ENCODE measurements around the gene EHBP1L1.

Gene EHBP1L1

DNA sequence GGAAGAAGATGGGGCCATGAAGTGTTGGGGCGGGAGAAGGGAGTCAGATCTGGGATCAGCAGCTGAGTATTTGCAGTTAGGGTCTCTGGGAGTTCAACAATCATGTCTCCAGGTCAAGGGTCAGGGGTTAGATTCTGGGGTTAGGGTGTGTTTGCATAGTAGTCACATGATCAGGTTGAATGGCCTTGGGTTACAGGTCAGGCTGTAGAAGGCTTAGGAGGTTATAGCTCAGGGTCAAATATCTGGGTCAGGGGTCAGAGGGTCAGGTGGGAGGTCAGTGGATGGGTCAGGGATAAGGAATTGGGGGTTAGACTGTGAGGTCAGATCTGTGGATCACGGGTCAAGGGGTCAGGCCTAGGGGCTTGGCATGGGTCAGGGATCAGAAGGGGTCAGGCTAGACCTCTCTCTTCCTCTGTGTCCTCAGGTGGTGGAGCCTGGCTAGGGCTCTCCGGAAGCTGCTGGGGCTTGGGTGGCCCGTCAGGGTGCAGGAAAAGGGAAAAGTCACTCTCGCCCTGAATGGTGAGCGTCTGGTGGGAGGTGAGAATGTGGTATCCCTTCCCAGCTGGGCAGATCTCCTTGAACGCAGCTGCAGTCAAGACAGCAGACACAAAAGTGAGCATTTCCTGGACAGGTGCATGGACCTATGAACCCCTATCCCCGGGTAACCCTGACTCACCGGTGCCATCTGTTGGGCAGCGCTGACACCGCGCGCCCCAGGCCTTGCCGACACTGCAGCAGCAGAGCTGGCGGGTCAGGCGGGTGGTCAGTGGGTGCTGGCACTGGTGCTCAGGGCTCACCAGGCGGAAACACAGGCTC, 24.1 kb upstream of the EHBP1L1 start:
- POLR2A ChIA-PET (ENCODE audit: low non-redundant PET), result no interaction called here
- TF ChIP-seq, protein P1, sequence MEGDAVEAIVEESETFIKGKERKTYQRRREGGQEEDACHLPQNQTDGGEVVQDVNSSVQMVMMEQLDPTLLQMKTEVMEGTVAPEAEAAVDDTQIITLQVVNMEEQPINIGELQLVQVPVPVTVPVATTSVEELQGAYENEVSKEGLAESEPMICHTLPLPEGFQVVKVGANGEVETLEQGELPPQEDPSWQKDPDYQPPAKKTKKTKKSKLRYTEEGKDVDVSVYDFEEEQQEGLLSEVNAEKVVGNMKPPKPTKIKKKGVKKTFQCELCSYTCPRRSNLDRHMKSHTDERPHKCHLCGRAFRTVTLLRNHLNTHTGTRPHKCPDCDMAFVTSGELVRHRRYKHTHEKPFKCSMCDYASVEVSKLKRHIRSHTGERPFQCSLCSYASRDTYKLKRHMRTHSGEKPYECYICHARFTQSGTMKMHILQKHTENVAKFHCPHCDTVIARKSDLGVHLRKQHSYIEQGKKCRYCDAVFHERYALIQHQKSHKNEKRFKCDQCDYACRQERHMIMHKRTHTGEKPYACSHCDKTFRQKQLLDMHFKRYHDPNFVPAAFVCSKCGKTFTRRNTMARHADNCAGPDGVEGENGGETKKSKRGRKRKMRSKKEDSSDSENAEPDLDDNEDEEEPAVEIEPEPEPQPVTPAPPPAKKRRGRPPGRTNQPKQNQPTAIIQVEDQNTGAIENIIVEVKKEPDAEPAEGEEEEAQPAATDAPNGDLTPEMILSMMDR (conservative IDR thresholded peaks at IDR 0.05; ENCODE audit: low read depth), result peak; percentile 54; the same call in 1 of the 2 replicates
- H3K27ac ChIP-seq, result no peak overlapping the region
- CTCF ChIA-PET, result interaction anchor here (0.5 to 2.2 kb wide), 12 partner anchors 9 to 271 kb away, joined by 3 to 12 read pairs (median 3); no protein-coding TSS in a partner anchor
- DNase-seq (ENCODE audit: low spot score), result no peak

DNA sequence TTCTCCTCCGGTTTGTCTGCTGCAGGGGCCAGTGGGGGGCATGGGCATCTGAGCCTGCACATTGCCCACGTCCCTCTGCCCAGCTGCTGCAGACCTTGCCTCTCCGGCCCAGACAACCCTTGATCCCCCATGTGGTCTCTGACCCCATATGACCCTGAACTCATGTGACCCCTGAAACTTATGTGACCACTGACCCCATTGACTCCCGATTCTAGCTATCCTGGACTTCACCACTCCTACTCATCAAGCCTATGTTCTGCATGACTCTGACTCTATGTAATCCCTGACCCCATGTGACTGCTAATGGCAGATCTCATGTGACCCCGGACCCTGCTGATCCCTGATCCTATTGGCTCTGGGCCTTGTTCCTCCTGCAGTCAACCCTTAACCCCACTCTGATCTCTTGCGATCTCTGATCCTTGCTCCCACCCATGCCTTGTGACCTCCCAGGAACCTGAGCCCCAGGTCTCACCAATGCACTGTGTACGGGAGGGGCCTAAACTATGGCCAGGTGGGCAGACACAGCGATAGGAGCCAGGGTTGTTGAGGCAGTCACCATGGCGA, 23.4 kb upstream of the EHBP1L1 start:
- no peak for DNase-seq (ENCODE audit: low spot score)
- POLR2A ChIA-PET (ENCODE audit: low non-redundant PET), result no interaction called here
- TF ChIP-seq, protein P1 (conservative IDR thresholded peaks at IDR 0.05; ENCODE audit: low read depth), result 0 out of 2 replicates have a peak, but pooled peaks have one; percentile 5

DNA sequence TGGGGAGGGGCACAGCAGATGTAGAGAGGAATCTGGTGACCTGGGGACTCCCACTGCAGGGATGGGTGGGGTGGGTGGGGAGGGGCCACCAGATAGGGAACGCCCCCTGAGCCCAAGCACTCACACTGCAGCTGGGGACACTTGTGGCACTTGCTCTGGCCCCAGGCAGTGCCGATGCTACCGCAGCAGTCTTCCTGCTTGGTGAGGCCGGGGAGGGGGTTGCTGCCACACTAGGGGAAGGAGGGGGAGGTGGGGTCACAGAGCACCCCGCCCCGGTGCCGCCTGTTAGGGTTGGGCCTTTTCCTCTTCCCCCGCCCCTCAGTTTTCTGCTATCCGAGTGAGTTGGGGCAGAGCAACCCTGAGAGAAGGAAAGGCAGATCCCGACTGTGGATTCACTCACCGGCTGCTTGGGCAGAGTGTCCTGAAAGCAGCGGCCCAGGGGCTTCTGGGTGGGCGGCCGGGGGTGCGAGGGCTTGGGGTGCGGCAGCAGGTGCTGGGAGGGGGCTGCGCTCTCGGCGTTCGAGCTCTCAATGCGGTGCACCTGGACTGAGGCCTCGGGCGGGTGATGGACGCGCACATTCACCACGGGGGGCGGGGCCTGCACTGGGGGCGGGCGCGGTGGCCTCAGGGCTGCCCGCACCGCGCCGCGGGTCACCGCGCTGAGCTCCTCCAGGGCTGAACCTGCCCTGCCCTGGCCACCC, 22.4 kb upstream of the EHBP1L1 start:
- CTCF ChIA-PET, result no interaction called here

More for the DNA sequence above, 23.4 kb upstream of the EHBP1L1 start:
- CTCF ChIA-PET, result interaction anchor here (0.5 to 2.2 kb wide), 10 partner anchors 8 to 272 kb away, joined by 3 to 12 read pairs (median 3); no protein-coding TSS in a partner anchor
- H3K27ac ChIP-seq, result no peak overlapping the region

DNA sequence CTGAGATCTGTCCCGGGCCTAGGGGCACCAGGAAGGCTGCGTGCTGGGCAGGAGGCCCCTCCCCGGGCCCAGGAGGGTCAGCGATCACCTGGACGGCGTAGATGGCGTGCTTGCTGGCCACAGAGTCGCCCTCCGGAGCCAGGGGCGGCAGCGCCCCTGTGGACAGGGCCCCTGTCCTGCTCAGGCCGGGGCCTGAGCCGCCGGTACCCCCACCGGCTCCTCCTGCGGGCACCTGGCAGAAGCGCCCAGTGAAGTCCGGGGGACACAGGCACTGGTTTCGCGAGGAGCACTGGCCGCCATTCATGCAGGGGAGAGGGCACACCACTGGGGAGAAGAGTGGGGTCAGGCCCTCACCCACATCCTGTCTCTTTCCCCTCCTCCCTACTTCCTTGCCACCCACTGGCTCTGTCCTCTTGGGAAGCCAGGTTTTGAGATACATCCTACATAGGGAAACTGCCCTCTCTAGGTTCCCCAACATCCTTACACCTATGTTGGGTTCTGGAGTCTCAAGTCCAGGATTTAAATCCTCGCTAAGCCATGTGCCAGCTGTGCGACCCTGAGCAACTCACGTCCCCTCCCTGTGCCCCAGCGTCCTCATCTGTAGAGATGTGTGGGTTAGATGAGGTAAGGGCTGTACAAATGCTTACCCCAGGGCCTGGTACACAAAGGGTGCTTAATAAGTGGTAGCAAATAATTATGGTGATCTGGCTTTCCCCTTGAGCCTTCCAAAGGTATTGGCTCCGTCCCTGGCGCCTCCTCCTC, 21.6 kb upstream of the EHBP1L1 start:
- ChIA-PET POLR2A (ENCODE audit: low non-redundant PET) (interaction anchor here (1.3 kb wide), 1 partner anchor 14 kb away, joined by 3 read pairs; no protein-coding TSS in a partner anchor), CTCF (interaction anchor here (1.8 kb wide), 1 partner anchor 14 kb away, joined by 15 read pairs; no protein-coding TSS in a partner anchor)
- DNase-seq (ENCODE audit: low spot score), result no peak
- TF ChIP-seq, protein P1 (conservative IDR thresholded peaks at IDR 0.05; ENCODE audit: low read depth), result no peak
- H3K27ac ChIP-seq, result peak overlapping the region; percentile 86

More for the DNA sequence above, 22.4 kb upstream of the EHBP1L1 start:
- H3K27ac ChIP-seq, result no peak overlapping the region
- TF ChIP-seq, protein P1 (conservative IDR thresholded peaks at IDR 0.05; ENCODE audit: low read depth), result no peak
- POLR2A ChIA-PET (ENCODE audit: low non-redundant PET), result no interaction called here
- DNase-seq (ENCODE audit: low spot score), result no peak

DNA sequence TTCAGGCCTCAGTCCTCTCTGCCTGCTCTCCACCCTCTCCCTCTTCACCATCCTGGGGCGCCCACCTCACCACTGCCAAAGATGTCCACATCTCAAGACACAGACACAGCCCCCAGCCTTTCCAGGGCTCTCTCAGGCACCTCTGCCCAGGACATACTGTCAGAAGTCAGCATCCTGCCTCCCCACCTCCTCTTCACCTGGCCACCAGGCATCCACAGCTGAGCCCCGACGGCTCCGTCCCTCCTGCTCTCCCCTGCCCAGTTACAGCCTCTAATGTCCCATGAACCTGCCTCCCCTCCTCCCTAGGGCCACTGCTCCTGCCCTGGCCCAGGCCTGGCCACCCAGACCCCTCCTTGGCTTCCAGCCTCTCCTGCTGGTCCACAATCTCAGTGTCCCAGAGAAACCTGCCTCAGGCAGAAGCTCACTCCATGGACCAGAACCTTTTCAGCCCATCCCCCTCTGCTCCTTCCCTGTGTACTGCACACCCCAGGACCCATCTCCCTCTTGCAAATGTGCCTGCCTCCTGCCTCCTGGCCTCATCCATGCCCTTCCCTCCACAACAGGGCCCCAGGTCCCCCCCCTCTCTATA, 20.9 kb upstream of the EHBP1L1 start:
- peak overlapping the region; percentile 86 for H3K27ac ChIP-seq
- ChIA-PET CTCF (interaction anchor here (1.8 kb wide), 1 partner anchor 14 kb away, joined by 15 read pairs; no protein-coding TSS in a partner anchor), POLR2A (ENCODE audit: low non-redundant PET) (interaction anchor here (1.3 kb wide), 1 partner anchor 14 kb away, joined by 3 read pairs; no protein-coding TSS in a partner anchor)
- no peak for DNase-seq (ENCODE audit: low spot score)
- TF ChIP-seq, protein P1 (conservative IDR thresholded peaks at IDR 0.05; ENCODE audit: low read depth), result no peak
